Vagina (tissue), 2 donors: Measurements from ENCODE around the gene DHRS7. TPM values are rescaled to one million over a fixed set of nuclear protein-coding genes. Genes with fewer than 3 reads are reported as not detected.

Source experiments
- DNase-seq, 2 donors: peaks; one replicate each; pipeline ENCODE4 v3.0.0-alpha.2; 2017; ENCODE audit errors: extremely low spot score in 2 of 2
- H3K27ac ChIP-seq: fragments of 200-600 bp; sonication (generic); one replicate; pipeline ENCODE4 v1.5.1; 2019
- H3K27me3 ChIP-seq: fragments of 200-600 bp; sonication (generic); one replicate; pipeline ENCODE4 v1.5.1; 2019
- H3K36me3 ChIP-seq, 2 donors: fragments of 200-600 bp; sonication (generic); one replicate each; pipeline ENCODE4 v1.5.1; 2017 to 2019
- H3K4me1 ChIP-seq: fragments of 200-600 bp; sonication (generic); one replicate; pipeline ENCODE4 v1.5.1; 2019
- H3K4me3 ChIP-seq, 2 donors: fragments of 200-600 bp; sonication (generic); 1 replicate in 1 of 2; 2 replicates in 1 of 2; pipeline ENCODE4 v1.5.1; 2016 to 2019
- H3K9me3 ChIP-seq: fragments of 200-600 bp; sonication (generic); one replicate; pipeline ENCODE4 v1.5.1; 2019
- CTCF ChIP-seq, 3 experiments: fragments of 450-650 bp in 2 of 3; fragments of 200-600 bp in 1 of 3; sonication (generic) in 1 of 3; IDR thresholded peaks; one replicate each; pipeline ENCODE4 v1.5.1; 2017 to 2019; ENCODE audit warnings: antibody characterized with exemption in 3 of 3, mild to moderate bottlenecking in 2 of 3, moderate library complexity in 2 of 3
- POLR2A ChIP-seq, 2 donors: fragments of 450-650 bp; IDR thresholded peaks; one replicate each; pipeline ENCODE4 v1.6.1; 2017; ENCODE audit warnings: antibody characterized with exemption in 2 of 2, mild to moderate bottlenecking in 2 of 2, moderate library complexity in 2 of 2
- POLR2AphosphoS5 ChIP-seq, 2 donors: sonication (generic); formaldehyde crosslinking; IDR thresholded peaks; one replicate each; pipeline ENCODE4 v1.9.0; 2017; ENCODE audit warnings: antibody characterized with exemption in 2 of 2, mild to moderate bottlenecking in 2 of 2, low read depth in 1 of 2; ENCODE audit not compliant: insufficient read depth in 1 of 2
- intact Hi-C: fragments of 100-400 bp; cut with DNase I; formaldehyde crosslinking; loops from one replicate; pipeline ENCODE4 v1.15.1; 2023
- total RNA-seq: library from RNA; depleted of rRNA; stranded (reverse); fragments of >200 nt; gene quantifications from one replicate; pipeline ENCODE4 v1.2.3, GENCODE V29; 2016

DHRS7 gene
- total RNA-seq, 1 donor from 2014 or later: 43.0 TPM

- Histone ChIP-seq H3K9me3 (no peaks in the 10 kb centered on the region), H3K4me1 (no peaks in the 10 kb centered on the region), H3K27me3 (no peaks in the 10 kb centered on the region), H3K4me3 (no peak overlapping the region), H3K27ac (no peak overlapping the region), H3K36me3 (no peaks in the 10 kb centered on the region)
- DNase-seq: no peak
- no peak for TF ChIP-seq POLR2AphosphoS5 (IDR thresholded peaks at IDR 0.05; ENCODE audit: insufficient read depth in 1 of 2, low read depth in 1 of 2)
- TF ChIP-seq POLR2A (IDR thresholded peaks at IDR 0.05): no peak
- no peak for TF ChIP-seq CTCF (IDR thresholded peaks at IDR 0.05)
- intact Hi-C loops: no loop called here
These were observed 39.9 kb upstream of the DHRS7 start for GRCh38 chr14:60204843-60205774.

GRCh38 chr14:60204104-60204842 lies 39.1 kb upstream of the DHRS7 start:
- H3K36me3 ChIP-seq: no peaks in the 10 kb centered on the region
- no peak for DNase-seq
- intact Hi-C loops: no loop called here
- no peaks in the 10 kb centered on the region for H3K9me3 ChIP-seq
- no peaks in the 10 kb centered on the region for H3K27me3 ChIP-seq
- no peaks in the 10 kb centered on the region for H3K4me1 ChIP-seq
- H3K27ac ChIP-seq: no peak overlapping the region
- no peak overlapping the region for H3K4me3 ChIP-seq
- TF ChIP-seq CTCF (IDR thresholded peaks at IDR 0.05) (no peak), POLR2AphosphoS5 (IDR thresholded peaks at IDR 0.05; ENCODE audit: insufficient read depth in 1 of 2, low read depth in 1 of 2) (no peak), POLR2A (IDR thresholded peaks at IDR 0.05) (no peak)

GRCh38 chr14:60199321-60199720 lies 34.1 kb upstream of the DHRS7 start:
- Histone ChIP-seq H3K9me3 (no peaks in the 10 kb centered on the region), H3K36me3 (no peaks in the 10 kb centered on the region), H3K27ac (no peak overlapping the region), H3K4me3 (no peak overlapping the region), H3K4me1 (no peaks in the 10 kb centered on the region), H3K27me3 (no peaks in the 10 kb centered on the region)
- intact Hi-C loops: no loop called here
- DNase-seq: no peak
- TF ChIP-seq POLR2AphosphoS5 (IDR thresholded peaks at IDR 0.05; ENCODE audit: insufficient read depth in 1 of 2, low read depth in 1 of 2): no peak
- no peak for TF ChIP-seq POLR2A (IDR thresholded peaks at IDR 0.05)
- TF ChIP-seq CTCF (IDR thresholded peaks at IDR 0.05): no peak

- H3K9me3 ChIP-seq: no peaks in the 10 kb centered on the region
- intact Hi-C loops: no loop called here
- TF ChIP-seq CTCF (IDR thresholded peaks at IDR 0.05) (no peak), POLR2AphosphoS5 (IDR thresholded peaks at IDR 0.05; ENCODE audit: insufficient read depth in 1 of 2, low read depth in 1 of 2) (no peak), POLR2A (IDR thresholded peaks at IDR 0.05) (no peak)
- no peaks in the 10 kb centered on the region for H3K27me3 ChIP-seq
- H3K27ac ChIP-seq: no peak overlapping the region
- H3K4me1 ChIP-seq: no peaks in the 10 kb centered on the region
- DNase-seq: no peak
- no peak overlapping the region for H3K4me3 ChIP-seq
- H3K36me3 ChIP-seq: no peaks in the 10 kb centered on the region
These were observed 32.6 kb upstream of the DHRS7 start for GRCh38 chr14:60197629-60198303.
